NCI-H510A treated with DMSO at 0.1 percent for 48 hours (cell line): ENCODE data around the gene IL1R2.

Source experiments
- DNase-seq: peaks from one replicate; lab custom pipeline; 2025; lab: John Stamatoyannopoulos, UW

IL1R2 gene

GRCh38 chr2:102022884-102023539 lies 31.3 kb downstream of the IL1R2 start:
- DNase-seq: no peak

GRCh38 chr2:102024410-102024809 lies 32.6 kb downstream of the IL1R2 start:
- no peak for DNase-seq

- DNase-seq: no peak
These were observed 33.3 kb downstream of the IL1R2 start for GRCh38 chr2:102025016-102025501.

GRCh38 chr2:102025583-102026267 lies 34.0 kb downstream of the IL1R2 start:
- no peak for DNase-seq

- no peak for DNase-seq
These were observed 35.5 kb downstream of the IL1R2 start for GRCh38 chr2:102027036-102027980.

GRCh38 chr2:102028470-102028869 lies 36.7 kb downstream of the IL1R2 start:
- DNase-seq: no peak

GRCh38 chr2:102029405-102029804 lies 37.6 kb downstream of the IL1R2 start:
- DNase-seq: no peak

- no peak for DNase-seq
These were observed 38.2 kb downstream of the IL1R2 start for GRCh38 chr2:102029952-102030351.

- no peak for DNase-seq
These were observed 38.7 kb downstream of the IL1R2 start for GRCh38 chr2:102030502-102030854.

- DNase-seq: no peak
These were observed 39.2 kb downstream of the IL1R2 start for GRCh38 chr2:102030855-102031527.

GRCh38 chr2:102032368-102033030 lies 40.7 kb downstream of the IL1R2 start:
- DNase-seq: no peak

- DNase-seq: peak; percentile 3
These were observed 41.4 kb downstream of the IL1R2 start for GRCh38 chr2:102033031-102033749.

- DNase-seq: peak; percentile 31
These were observed 42.3 kb downstream of the IL1R2 start for GRCh38 chr2:102033750-102034682.

- no peak for DNase-seq
These were observed 43.2 kb downstream of the IL1R2 start for GRCh38 chr2:102034683-102035548.

GRCh38 chr2:102037681-102038080 lies 45.9 kb downstream of the IL1R2 start:
- DNase-seq: no peak

GRCh38 chr2:102040229-102040628 lies 48.5 kb downstream of the IL1R2 start:
- no peak for DNase-seq

GRCh38 chr2:102041351-102041750 lies 49.6 kb downstream of the IL1R2 start:
- no peak for DNase-seq

- DNase-seq: no peak
These were observed 50.7 kb downstream of the IL1R2 start for GRCh38 chr2:102042196-102043081.
